HG03439 (cell line): ENCODE results near the gene DNPH1.

Experiments used
- ATAC-seq: cut with Tn5 transposase; IDR thresholded peaks from one replicate; pipeline ENCODE4 v1.9.1; 2021; ENCODE audit warnings: mild to moderate bottlenecking, moderate library complexity; ENCODE audit not compliant: unreplicated experiment

Gene DNPH1

DNA sequence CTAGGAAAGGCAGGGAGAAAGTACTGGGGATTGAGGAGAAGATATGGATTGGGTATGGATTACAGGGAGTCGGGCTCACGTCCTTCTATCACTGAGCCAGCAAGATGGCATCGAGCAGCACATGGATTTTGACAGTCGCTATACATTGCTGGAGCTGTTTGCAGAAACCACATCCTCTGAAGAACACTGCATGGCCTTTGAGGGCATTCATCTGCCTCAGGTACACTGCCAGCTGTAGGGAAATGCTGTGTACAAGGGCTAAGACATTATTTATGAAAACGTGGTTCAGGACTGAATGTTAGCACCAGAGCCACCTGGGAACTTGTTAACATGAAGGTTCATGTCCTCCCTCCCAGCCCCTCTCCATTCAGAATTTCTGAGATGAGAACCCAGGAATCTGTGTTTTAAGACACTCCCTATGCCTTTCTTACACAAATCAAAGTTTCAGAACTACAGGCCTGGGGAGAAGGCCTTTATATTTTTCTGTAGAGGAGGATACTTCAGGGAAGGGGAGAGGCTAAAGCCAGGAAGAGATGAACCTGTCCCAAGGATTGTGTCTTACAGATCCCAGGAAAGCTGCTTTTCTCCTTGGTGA is 43.8 kb downstream of the DNPH1 start:
- no peak for ATAC-seq

- no peak for ATAC-seq
Observed at GRCh38 chr6:43184268-43184985, 44.9 kb downstream of the DNPH1 start.

GRCh38 chr6:43183441-43183840 is 45.8 kb downstream of the DNPH1 start:
- no peak for ATAC-seq

DNA sequence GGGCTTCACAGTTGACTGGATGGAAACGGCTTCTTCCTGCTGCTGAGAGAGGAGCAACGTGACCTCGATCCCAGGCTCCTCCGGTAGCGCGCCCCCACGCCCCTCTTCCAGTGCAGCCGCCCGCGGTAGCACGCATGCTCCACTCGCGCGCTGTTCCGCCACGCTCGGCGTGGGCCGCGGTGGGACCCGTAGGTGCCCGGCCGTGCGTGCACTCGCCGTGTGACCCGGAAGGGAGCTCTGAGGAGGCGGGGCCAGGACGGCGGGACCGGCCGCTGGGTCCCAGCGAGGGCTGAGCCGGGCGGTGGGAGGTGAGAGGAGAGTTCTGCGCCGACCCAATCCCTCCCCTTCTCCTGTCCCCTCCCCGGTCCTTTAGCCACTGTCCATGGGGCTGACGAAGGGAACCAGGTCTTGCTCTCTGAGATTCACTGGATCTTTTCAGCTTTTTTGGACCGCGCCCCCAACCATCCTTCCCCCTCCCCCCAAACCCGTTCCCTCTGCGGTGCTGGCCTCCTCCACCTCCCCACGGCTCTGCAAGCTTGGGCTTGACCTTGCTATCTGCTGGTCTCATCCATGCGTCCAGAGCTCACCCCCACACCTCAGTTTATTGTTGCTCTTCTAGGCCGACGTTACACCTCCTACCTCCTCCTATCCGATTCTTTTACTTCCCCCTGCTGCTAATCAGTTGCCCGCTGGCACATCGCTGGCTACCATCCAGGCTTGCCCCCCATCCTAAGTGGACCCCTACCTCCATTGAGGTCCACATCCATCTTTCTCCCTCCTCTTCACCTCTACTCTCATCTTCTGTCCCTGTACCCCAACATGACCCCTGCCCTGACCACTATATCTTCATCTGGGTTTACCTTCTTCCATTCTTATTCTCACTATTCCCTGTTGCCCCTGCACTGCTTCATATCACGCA is 47.1 kb downstream of the DNPH1 start, which contains the start of gene CUL9:
Gene CUL9 (plus strand): TSS at position 255 of the 919 bp plus-strand sequence. CDS start 2,115 bp downstream, outside the sequence.
- peak; percentile 83 for ATAC-seq

- no peak for ATAC-seq
Observed at GRCh38 chr6:43181621-43181941, 47.7 kb downstream of the DNPH1 start.

DNA sequence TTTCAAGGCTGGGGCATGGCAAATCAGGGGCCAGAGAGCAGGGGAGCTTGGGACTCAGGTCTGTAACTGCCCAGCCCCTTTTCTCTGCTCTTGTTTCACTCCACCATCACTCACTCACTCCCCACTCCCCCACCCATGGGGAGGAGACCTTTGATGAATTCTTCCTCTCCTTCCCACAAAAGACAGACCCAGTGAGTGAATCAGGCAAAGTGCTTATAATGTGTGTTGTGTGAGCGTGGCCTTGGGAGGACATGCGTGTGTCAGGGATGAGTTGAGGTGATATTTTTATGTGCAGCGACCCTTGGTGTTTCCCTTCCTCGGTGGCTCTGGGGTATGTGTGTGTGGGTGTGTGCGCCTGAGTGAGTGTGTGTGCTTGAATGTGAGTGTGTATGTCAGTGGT is 48.3 kb downstream of the DNPH1 start:
- ATAC-seq, result no peak

DNA sequence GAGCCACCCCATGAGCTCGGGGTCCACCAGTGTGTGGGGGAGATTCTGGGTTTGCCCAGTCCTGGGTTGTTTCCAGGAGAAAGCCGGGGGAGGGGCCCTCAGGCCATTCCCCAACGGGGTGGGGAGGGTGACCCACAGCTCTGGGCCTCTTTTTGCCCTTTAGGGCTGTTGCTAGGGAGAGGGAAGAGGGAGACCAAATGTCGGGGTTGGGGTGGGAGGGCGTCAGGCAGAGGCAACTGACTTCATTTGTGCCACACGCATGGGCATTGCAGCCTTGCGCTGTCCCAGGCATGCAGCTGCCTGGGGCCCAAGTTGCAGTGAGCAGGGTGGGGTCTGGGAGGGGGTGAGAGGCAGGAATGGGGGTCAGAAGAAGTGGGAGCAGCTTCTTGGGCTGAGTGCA is 49.2 kb downstream of the DNPH1 start:
- no peak for ATAC-seq

- no peak for ATAC-seq
Observed at GRCh38 chr6:43178951-43179830, 50.1 kb downstream of the DNPH1 start.

GRCh38 chr6:43178150-43178549 is 51.1 kb downstream of the DNPH1 start:
- no peak for ATAC-seq

DNA sequence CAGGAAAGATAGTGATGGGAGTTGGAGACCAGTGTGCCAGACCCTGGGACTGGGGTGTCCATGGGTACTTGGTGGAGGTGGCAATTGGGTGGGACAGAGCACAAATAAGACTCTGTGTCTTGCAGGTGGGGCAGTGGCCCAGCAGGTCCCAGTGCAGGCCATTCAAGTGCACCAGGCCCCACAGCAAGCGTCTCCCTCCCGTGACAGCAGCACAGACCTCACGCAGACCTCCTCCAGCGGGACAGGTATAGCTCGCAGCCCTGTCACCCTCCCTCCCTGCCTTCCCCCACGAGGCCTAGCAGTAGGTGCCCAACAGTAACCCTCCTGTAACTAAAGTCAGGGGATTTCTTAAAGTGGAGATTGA is 52.9 kb downstream of the DNPH1 start:
- ATAC-seq, result no peak

DNA sequence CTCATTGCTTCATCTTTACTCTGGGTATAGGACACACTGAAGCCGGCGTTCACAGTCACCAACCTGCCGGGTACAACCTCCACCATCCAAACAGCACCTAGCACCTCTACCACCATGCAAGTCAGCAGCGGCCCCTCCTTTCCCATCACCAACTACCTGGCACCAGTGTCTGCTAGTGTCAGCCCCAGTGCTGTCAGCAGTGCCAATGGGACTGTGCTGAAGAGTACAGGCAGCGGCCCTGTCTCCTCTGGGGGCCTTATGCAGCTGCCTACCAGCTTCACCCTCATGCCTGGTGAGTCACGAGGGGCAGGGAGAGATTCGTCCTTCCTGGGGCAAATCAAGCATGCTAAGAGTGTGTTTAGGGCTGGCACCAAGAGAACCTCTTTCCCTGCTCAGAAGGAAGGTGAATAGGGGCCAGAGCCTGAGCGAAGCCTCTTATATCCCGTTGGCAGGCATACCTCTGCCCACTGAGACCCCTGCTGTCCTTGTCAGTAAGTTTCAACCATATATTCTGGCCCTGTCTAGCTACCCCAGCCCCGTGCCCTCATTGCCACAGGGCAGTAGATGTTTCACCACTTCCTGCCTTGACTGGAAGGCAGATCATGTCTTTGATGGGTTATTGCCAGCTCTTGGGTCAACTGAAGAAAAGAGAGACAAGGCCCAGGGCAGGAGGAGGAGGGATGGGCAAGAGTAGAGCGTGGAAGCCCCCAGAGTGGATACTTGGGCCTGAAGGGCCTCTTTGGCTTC is 53.4 kb downstream of the DNPH1 start:
- no peak for ATAC-seq
